SU-DHL-6 (cell line): Measurements from ENCODE around the gene FAM210A.

Source experiments
- CTCF ChIP-seq: fragments of 200-600 bp; sonication (generic); IDR thresholded peaks from one replicate; pipeline ENCODE4 v1.5.1; 2017; ENCODE audit warnings: antibody characterized with exemption, mild to moderate bottlenecking, low read length, moderate library complexity; ENCODE audit not compliant: insufficient read depth, poor library complexity, severe bottlenecking
- EZH2phosphoT487 ChIP-seq: fragments of 200-600 bp; sonication (generic), shearing (Covaris generic); conservative IDR thresholded peaks from 2 replicates; pipeline ENCODE4 v1.6.1; 2018; ENCODE audit warnings: mild to moderate bottlenecking, antibody characterized with exemption, low read length, moderate library complexity, mixed read lengths

DNA sequence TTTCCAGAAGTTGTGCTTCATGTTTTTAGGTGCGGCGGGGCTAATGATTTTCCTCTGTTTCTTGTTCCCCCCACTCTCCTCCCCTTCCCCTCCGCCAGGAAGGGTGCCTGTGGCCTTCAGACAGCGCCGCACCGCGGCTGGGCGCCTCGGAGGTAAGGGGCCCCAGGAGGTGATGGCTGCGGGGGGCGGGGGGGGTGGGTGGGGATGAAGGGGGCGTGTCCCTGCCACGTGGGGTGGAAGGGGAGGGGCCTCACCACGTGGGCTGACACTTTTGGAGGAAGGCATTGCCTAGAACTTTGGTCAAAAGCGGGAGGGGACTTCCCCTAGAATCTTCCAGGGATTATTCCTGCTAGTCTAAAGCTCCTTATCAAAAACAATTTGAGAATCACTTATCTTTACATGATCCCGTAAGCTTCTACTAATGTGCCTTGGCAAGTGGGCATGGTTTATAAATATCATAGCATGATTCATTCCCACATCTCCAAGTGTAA, 83.1 kb downstream of the FAM210A start:
- TF ChIP-seq CTCF (no peak), EZH2phosphoT487 (no peak)
